OCI-LY7 (cell line): ENCODE results near the gene MADD.

Experiments used
- CTCF ChIP-seq: fragments of 200-600 bp; sonication (generic); conservative IDR thresholded peaks from 2 replicates; pipeline ENCODE4 v1.5.1; 2014; ENCODE audit warnings: mild to moderate bottlenecking, antibody characterized with exemption, low read length, moderate library complexity, mixed read lengths
- EZH2phosphoT487 ChIP-seq: fragments of 200-600 bp; sonication (generic); IDR thresholded peaks from 2 replicates; pipeline ENCODE4 v1.6.1; 2018; ENCODE audit warnings: low read depth, borderline replicate concordance, mild to moderate bottlenecking, mixed run types, antibody characterized with exemption, low read length, moderate library complexity, mixed read lengths

- TF ChIP-seq CTCF: no peak
- TF ChIP-seq EZH2phosphoT487: no peak
Measured at GRCh38 chr11:47299078-47299477, 29.1 kb downstream of the MADD start.
